Measurements from ENCODE around the gene ZNF700.
"Not testable (repeated sequence)": the region's sequence is repeated elsewhere in the genome, so short reads cannot be mapped to it uniquely, and the experiment has no call there.

Gene ZNF700

DNA sequence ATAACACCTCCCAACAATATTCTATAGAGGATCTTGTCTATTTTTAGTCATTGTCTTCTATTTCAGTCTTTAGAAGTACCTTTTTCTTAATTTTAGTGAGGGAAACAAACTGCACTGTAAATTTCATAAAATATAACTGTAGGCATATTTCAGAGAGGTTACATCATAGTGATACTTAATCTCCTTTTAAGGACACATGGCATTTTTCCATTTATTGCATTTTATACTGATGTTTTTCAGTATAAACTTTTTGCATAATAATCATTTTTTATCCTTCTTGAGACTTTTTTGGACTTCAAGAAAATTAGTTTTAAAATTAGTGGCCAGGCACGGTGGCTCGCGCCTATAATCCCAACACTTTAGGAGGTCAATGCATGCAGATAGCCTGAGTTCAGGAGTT is 6.6 kb downstream of the ZNF700 start:
- Histone ChIP-seq H3K79me2 (ENCODE audit: insufficient read depth, low read length) (peaks cover 52% of the 10 kb centered on the region), H3K9me3 (ENCODE audit: low read length) (peaks cover 34% of the 10 kb centered on the region), H3K27me3 (ENCODE audit: insufficient read depth, low read length) (no peaks in the 10 kb centered on the region), H3K4me1 (ENCODE audit: insufficient read depth, low read length, severe bottlenecking) (peaks cover 4% of the 10 kb centered on the region), H3F3A (ENCODE audit: insufficient read depth, low read length) (no peaks in the 10 kb centered on the region), H3K27ac (ENCODE audit: low read depth, low read length, poor library complexity, severe bottlenecking) (no peak overlapping the region), H3K9me2 (ENCODE audit: low read depth, low read length) (no peaks in the 10 kb centered on the region), H3K36me3 (ENCODE audit: insufficient read depth, low read length) (peaks cover 81% of the 10 kb centered on the region), H2AFZ (ENCODE audit: low read length) (no peak overlapping the region), H4K20me1 (ENCODE audit: insufficient read depth, low read length) (no peaks in the 10 kb centered on the region), H3K4me3 (ENCODE audit: low read depth, low read length, poor library complexity, severe bottlenecking) (no peak overlapping the region), H3K9ac (ENCODE audit: low read length) (no peak overlapping the region), H3K4me2 (ENCODE audit: low read length) (no peak overlapping the region)
- TF ChIP-seq, protein P1, sequence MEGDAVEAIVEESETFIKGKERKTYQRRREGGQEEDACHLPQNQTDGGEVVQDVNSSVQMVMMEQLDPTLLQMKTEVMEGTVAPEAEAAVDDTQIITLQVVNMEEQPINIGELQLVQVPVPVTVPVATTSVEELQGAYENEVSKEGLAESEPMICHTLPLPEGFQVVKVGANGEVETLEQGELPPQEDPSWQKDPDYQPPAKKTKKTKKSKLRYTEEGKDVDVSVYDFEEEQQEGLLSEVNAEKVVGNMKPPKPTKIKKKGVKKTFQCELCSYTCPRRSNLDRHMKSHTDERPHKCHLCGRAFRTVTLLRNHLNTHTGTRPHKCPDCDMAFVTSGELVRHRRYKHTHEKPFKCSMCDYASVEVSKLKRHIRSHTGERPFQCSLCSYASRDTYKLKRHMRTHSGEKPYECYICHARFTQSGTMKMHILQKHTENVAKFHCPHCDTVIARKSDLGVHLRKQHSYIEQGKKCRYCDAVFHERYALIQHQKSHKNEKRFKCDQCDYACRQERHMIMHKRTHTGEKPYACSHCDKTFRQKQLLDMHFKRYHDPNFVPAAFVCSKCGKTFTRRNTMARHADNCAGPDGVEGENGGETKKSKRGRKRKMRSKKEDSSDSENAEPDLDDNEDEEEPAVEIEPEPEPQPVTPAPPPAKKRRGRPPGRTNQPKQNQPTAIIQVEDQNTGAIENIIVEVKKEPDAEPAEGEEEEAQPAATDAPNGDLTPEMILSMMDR (IDR thresholded peaks at IDR 0.05; ENCODE audit: low read length): no peak
- no peak for TF ChIP-seq EZH2 (IDR thresholded peaks at IDR 0.05; ENCODE audit: borderline replicate concordance, low read length)

DNA sequence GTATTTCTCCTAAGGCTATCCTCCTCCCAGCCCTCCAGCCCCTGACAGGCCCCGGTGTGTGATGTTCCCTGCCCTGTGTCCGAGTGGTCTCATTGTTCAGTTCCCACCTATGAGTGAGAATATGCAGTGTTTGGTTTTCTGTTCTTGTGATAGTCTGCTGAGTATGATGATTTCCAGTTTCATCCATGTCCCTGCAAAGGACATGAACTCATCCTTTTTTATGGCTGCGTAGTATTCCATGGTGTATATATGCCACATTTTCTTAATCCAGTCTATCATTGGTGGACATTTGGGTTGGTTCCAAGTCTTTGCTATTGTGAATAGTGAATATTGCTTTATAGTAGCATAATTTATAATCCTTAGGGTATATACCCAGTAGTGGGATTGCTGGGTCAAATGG is 10.9 kb downstream of the ZNF700 start:
- peaks cover 55% of the 10 kb centered on the region for H3K36me3 ChIP-seq (ENCODE audit: insufficient read depth, low read length)
- peaks cover 54% of the 10 kb centered on the region for H3K79me2 ChIP-seq (ENCODE audit: insufficient read depth, low read length)
- H3K4me3 ChIP-seq (ENCODE audit: low read depth, low read length, poor library complexity, severe bottlenecking); H3F3A ChIP-seq (ENCODE audit: insufficient read depth, low read length); H3K27me3 ChIP-seq (ENCODE audit: insufficient read depth, low read length); H3K9me2 ChIP-seq (ENCODE audit: low read depth, low read length); H2AFZ ChIP-seq (ENCODE audit: low read length); H3K4me1 ChIP-seq (ENCODE audit: insufficient read depth, low read length, severe bottlenecking); H3K4me2 ChIP-seq (ENCODE audit: low read length); H3K9ac ChIP-seq (ENCODE audit: low read length); H4K20me1 ChIP-seq (ENCODE audit: insufficient read depth, low read length); H3K27ac ChIP-seq (ENCODE audit: low read depth, low read length, poor library complexity, severe bottlenecking): not testable (repeated sequence)
- peaks cover 18% of the 10 kb centered on the region for H3K9me3 ChIP-seq (ENCODE audit: low read length)

DNA sequence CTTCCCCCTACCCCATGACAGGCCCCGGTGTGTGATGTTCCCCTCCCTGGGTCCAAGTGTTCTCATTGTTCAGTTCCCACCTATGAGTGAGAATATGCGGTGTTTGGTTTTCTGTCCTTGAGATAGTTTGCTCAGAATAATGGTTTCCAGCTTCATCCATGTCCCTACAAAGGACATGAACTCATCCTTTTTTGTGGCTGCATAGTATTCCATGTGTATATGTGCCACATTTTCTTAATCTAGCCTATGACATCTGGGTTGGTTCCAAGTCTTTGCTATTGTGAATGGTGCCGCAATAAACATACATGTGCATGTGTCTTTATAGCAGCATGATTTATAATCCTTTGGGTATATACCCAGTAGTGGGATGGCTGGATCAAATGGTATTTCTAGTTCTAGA is 13.5 kb downstream of the ZNF700 start:
- H3K9me3 ChIP-seq (ENCODE audit: low read length): peaks cover 16% of the 10 kb centered on the region
- peaks cover 33% of the 10 kb centered on the region for H3K79me2 ChIP-seq (ENCODE audit: insufficient read depth, low read length)
- not testable (repeated sequence) for H3K27ac ChIP-seq (ENCODE audit: low read depth, low read length, poor library complexity, severe bottlenecking); H3K9me2 ChIP-seq (ENCODE audit: low read depth, low read length); H2AFZ ChIP-seq (ENCODE audit: low read length); H3K9ac ChIP-seq (ENCODE audit: low read length); H4K20me1 ChIP-seq (ENCODE audit: insufficient read depth, low read length); H3K4me3 ChIP-seq (ENCODE audit: low read depth, low read length, poor library complexity, severe bottlenecking); H3K4me2 ChIP-seq (ENCODE audit: low read length); H3F3A ChIP-seq (ENCODE audit: insufficient read depth, low read length); H3K4me1 ChIP-seq (ENCODE audit: insufficient read depth, low read length, severe bottlenecking); H3K27me3 ChIP-seq (ENCODE audit: insufficient read depth, low read length)
- peaks cover 50% of the 10 kb centered on the region for H3K36me3 ChIP-seq (ENCODE audit: insufficient read depth, low read length)

DNA sequence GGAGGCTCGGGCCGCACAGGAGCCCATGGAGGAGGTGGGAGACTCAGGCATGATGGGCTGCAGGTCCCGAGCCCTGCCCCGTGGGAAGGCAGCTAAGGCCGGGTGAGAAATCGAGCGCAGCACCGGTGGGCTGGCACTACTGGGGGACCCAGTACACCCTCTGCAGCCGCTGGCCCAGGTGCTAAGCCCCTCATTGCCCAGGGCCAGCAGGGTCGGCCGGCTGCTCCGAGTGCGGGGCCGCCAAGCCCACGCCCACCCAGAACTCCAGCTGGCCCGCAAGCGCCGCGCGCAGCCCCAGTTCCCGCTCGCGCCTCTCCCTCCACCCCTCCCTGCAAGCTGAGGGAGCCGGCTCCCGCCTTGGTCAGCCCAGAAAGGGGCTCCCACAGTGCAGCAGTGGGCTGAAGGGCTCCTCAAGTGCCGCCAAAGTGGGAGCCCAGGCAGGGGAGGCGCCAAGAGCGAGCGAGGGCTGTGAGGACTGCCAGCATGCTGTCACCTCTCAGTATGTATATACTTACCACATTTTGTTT is 16.5 kb downstream of the ZNF700 start:
- not testable (repeated sequence) for H3F3A ChIP-seq (ENCODE audit: insufficient read depth, low read length)

More for the DNA sequence above, 16.5 kb downstream of the ZNF700 start:
- H2AFZ ChIP-seq (ENCODE audit: low read length); H3K4me2 ChIP-seq (ENCODE audit: low read length); H3K4me3 ChIP-seq (ENCODE audit: low read depth, low read length, poor library complexity, severe bottlenecking); H3K9ac ChIP-seq (ENCODE audit: low read length); H3K27me3 ChIP-seq (ENCODE audit: insufficient read depth, low read length); H4K20me1 ChIP-seq (ENCODE audit: insufficient read depth, low read length); H3K9me2 ChIP-seq (ENCODE audit: low read depth, low read length); H3K27ac ChIP-seq (ENCODE audit: low read depth, low read length, poor library complexity, severe bottlenecking); H3K4me1 ChIP-seq (ENCODE audit: insufficient read depth, low read length, severe bottlenecking): not testable (repeated sequence)
- Histone ChIP-seq H3K79me2 (ENCODE audit: insufficient read depth, low read length) (peaks cover 16% of the 10 kb centered on the region), H3K36me3 (ENCODE audit: insufficient read depth, low read length) (peaks cover 63% of the 10 kb centered on the region), H3K9me3 (ENCODE audit: low read length) (peaks cover 35% of the 10 kb centered on the region)

All from OCI-LY1 (cell line).